Measurements from ENCODE around the gene GLIS1. TPM values are rescaled to one million over a fixed set of nuclear protein-coding genes. Genes with fewer than 3 reads are reported as not detected.

The GLIS1 gene
- total RNA-seq, 1 donor from 2014 or later: not detected

DNA sequence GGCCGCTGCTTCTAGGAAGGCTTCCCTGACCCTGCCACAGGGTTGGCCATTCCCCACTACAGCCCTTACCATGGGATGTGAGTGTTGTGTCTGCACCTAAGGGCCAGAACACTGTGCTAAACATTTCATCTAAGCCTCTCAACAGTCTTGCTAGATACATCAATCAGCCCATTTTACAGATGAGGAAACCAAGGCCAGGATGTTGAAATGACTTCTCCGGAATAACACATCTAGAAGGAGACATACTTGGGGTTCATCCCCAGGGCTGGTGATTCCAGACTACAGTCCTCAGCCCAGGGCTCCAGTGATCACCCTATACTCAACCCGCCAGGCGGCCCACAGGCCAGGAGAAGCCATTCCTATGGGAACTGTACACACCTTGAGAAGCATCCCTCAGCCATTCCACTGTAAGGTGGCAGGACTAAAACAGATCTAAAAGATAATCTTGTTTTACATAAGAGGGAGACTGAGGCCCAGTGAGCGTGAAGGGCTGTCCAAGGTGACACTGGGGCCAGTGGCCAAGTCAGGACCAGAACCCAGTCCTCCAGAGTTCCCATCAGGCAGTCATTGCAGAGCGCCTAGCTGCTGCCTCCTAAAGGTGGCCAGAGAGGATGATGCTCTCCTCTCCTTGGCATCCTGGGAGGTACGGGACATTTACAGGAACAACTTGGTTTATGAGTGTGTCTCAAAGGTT, 119.5 kb downstream of the GLIS1 start:
- intact Hi-C loops (cut with micrococcal nuclease): no loop called here

DNA sequence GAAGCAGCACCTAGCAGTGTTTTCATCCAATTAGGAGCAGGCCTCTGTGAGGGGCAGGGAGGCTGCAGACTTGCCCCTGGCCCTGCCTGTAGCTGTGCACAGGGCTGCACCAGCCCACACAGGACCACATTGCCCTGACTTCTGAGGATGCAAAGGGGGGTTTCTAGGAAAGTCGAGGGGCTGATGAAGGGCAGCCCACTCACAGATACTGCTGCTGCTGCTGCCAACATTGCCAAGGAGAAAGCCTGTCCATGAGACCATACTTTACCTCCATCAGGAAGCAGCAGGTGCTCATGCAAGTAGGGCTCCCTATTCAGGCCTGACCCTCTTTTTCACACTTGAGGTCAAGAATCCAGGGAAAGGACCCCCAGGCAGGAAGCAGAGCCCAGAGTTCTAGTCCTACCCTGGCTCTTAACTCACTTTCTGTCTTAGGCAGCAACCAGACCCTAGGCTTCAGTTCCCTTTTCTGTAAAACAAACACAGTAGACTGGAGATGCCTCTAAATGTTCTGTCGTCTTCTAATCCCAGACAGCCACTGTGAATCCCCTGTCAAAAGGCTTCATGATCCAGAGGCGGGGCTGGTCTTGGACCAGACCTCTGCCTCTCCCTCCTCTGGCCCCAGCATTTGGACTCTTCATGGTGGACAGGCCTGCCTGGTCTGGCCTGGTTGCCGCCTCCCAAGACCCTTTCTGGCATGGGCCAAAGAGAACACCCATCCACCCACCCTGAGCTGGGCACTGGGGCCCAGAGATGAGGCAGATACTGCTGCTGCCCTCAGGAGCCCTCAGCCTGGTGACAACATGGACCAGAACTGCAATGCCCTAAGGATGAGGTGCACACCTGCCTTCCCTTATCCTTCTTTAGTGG, 120.2 kb downstream of the GLIS1 start:
- intact Hi-C loops (cut with micrococcal nuclease): no loop called here

DNA sequence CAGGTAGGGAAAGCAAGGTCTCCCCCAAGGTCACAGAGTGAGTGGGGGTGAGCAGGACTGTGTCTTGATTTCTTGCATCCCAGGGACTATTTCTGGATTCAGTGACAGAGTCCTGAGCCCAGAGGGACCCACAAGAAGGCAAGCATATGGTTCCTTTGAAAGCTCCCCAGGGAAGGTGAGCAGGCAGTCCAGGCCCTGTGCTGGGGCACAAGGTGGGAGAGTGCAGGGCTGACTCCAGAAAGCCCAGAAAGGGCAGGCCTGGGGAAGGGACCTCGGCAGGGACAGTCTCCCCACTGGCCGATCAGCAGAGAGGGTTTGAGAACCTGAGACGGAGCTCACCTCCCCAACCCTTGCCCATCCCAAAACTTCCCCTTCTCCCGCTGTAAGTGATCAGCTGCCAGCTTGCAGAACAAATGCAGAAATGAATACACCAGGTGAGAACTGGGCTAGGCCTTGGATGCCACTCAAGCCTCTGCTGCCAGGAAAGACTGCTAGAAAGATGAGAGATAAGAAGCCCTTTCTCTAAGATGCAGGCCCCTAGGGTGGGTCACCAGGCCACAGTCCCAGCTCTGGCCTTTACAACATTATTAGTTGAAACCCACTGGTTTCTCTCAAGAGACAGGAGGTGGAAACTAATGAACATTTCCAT, 121.0 kb downstream of the GLIS1 start:
- intact Hi-C loops (cut with micrococcal nuclease): no loop called here

DNA sequence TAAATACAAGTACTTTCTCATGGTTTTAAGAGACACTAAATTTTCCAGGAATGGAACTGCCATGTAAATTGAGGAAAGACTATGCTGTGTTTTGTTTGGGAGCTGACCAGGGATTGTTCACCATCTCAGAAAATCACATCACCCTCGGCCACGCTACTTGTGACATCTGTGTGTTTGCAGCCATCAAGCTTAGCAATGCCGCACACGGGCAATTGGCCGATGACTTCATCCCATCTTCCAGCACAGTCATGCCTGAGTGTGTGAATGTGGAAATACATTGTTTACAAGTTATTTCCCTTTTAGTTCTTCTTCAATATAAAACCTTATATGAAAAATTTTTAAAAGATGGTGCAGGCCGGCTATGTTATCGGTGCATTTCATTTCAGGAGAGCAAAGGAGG, 121.6 kb downstream of the GLIS1 start:
- intact Hi-C loops (cut with micrococcal nuclease): no loop called here

DNA sequence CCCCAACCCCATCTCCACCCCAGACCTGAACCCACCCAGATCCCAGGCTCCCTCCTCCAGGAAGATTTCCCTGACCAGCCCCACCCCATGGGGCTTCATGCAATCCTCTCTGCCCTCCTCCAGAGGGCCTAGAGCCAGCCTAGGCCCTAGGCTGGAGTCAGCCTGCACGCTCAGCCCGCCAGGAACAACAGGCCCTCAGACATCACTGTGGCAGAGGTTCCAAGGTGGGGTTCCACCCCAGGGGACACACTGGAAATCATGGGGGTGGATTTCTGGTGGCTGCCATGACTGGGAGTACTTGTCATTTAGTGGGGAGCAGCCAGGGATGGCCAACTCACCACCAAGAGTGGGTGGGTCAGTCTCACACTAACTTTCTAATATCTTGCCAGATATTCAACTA, 122.0 kb downstream of the GLIS1 start:
- intact Hi-C loops (cut with micrococcal nuclease): no loop called here

DNA sequence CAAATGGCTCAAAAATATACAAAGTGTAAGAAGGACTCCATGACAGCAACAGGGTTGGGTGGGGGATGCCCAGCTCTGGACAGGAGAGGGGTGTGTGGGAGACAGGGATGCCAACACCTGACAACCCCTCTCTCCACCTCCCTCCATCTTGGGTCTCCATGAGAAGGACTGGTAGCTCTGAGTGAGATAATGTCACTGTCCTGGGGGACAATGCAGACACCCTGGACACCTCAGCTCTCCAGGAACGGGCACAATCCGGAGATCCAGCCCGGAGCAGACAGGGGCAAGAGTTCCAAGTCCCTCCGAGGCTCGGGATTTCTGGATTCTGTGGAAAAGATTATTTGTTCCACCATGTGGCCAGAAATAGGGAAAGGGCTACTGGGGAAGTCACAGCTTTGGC, 122.5 kb downstream of the GLIS1 start:
- intact Hi-C loops (cut with micrococcal nuclease): no loop called here

DNA sequence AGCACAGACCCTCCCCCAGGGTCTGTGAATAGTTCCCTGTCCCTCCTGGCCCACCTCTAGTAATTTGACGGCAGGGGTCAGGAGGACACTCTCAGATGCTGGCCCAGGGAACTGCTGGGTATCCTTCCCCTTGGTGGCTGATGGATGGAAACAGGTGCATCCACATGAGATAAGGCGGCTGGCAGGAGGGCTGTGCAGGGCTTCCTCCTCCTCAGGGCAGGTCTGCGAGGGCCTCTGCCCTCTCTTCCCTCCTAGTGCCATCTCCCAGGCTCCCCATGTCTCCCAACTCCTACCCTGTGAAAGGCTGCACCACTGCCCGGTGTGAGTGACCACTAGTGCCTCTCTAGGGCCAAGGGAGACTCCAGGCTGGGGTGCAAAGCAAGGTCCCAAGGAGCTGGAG, 123.9 kb downstream of the GLIS1 start:
- intact Hi-C loops (cut with micrococcal nuclease): no loop called here

DNA sequence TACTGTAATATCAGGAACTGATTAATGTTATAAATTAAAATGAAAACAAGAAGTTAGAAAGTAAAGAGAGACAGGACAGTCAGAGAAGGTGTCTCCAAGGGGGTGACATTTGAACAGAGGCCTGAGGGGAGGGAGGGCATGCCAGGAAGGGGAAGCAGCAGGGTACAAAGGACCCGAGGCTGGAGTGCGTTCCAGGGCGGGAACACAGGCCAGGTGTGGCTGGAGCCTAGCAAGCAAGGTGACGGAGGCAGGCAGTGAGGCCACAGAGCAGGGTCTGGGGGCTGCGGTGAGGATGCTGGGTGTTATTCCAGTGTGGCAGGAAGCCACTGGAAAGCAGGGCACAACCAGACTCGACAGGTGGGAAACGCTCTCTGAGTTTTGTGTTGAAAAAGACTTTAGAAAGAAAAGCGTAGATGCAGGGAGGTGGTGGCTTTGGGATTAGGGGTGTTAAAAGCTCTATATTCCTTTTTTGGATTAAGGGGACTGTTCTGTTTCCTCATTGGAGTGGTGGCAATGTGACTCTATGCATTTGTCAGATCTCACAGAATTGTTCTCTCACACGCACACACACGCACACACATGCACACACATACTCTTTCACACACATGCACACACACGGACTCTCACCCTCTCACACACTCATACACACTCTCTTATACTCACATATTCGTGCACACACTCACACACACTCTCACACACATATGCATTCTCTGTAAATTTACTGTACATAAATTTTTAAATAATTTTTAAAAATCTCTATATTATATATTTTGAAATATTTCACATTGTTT, 124.5 kb downstream of the GLIS1 start:
- intact Hi-C loops (cut with micrococcal nuclease): no loop called here

DNA sequence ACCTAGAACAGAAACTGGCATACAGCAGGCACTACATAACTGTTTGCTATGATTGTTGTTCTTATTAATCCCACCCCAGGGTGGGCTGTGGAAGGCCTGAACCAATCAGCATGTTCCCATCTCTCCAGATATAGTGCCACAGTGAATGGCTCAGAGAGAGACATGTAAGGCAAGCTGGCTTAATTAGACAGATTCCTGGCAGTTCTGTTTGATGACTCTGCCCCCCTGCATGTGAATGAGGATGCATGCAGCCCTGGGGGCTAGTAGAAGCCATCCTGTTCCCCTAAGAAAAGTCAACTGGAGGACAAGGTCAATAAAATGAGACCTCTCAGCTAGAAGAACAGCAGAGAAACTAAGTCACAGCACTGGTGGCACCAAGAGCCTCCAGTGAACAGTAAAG, 130.3 kb downstream of the GLIS1 start:
- intact Hi-C loops (cut with micrococcal nuclease): no loop called here

DNA sequence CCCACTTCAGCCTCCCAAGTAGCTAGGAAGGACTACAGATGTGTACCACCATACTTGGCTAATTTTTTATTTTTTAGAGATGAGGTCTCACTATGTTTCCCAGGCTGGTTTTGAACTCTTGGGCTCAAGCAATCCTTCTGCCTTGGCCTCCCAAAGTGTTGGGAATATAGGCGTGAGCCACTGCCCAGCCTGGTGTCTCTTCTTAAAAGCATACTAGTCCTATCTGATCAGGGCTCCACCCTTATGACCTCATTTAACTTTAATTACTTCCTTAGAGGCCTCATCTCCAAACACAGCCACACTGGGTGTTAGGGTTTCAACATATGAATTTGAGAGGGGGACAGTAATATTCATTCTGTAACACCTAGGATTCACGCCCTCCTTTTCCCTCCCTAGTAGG, 130.9 kb downstream of the GLIS1 start:
- intact Hi-C loops (cut with micrococcal nuclease): no loop called here

DNA sequence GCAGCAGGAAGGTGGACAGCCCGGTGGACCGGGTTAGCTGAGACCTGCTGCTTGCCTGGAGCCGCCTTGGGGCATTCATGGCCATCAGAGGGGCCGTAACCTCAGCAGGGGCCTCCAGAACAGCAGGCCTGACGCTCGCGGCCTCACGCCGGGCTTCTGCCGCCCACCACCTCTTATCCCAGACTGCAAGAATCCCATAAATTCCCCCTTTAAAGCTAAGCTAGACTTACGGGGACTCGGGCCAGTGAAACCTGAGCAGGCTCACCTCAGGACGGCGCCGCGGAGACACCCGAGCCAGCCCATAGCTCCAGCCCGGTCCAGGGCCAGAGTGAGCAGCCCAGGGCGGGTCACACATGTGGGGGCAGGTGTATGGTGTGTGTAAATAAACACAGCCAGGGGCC, 132.3 kb downstream of the GLIS1 start:
- intact Hi-C loops (cut with micrococcal nuclease): no loop called here

DNA sequence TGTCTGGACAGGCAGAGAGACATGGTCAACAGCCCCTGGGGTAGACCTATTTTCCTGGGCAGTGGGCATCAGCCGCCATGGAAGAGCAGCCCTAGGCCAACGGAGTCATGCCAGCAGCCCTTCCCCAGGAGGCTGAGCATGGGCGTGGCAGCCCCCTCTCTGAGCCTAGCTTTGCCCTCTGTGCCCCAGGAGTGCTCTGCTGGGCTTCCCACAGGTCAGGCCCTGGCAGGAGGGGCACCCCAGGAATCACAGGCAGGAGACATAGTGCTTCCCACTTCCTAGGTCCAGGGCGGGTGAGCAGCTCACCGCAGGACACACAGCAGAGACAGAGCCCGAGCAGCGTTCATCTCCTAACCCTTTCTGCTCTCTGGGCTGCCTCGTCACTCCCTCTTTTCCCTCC, 132.8 kb downstream of the GLIS1 start:
- intact Hi-C loops (cut with micrococcal nuclease): no loop called here

DNA sequence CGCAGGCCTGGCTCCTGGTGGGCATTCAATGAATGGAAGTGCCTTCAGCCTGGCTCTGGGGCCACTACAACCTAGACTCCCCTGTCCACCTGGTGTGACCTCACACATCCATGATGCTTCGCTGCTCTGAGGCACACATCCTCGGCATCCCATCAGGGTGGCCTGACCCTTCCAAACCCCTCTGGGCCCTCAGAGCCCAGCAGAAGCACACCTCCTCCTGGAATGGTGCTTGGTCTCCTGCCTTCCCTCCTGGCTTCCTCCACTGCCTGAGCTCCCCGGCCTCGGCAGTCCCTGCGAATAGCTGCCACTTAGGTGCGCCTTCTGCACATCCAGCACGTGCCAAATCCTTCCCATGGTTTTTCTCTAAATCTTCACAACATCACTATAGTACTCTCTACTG, 133.8 kb downstream of the GLIS1 start:
- intact Hi-C loops (cut with micrococcal nuclease): no loop called here

DNA sequence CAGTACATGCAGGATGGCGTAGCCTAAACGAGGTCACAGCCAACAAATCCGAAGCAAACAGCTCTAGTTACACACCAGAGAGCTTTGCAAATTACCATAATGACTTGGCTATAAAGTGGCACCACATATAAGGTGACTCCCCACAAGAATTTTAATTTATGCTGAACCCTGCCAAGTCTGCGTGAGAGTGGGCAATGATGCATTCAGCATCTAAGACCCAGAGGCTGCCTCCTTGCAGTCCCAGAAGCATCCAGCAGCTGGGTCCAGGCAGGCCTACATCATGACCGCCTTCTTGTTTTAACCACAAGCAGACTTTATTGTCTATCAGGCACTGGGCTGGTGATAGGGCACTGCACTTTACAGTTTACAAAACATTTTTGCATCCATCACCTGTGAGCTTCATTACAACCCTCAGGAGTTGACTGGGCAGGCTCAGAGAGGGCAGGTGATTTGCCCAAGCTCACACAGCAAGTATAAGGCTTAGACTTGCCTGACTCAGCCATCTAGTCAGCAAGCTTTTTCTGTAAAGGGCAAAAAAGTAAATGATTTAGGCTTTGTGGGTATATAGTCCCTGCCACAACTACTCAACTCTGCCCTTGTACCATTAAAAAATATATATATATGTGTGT, 134.6 kb downstream of the GLIS1 start:
- intact Hi-C loops (cut with micrococcal nuclease): no loop called here

DNA sequence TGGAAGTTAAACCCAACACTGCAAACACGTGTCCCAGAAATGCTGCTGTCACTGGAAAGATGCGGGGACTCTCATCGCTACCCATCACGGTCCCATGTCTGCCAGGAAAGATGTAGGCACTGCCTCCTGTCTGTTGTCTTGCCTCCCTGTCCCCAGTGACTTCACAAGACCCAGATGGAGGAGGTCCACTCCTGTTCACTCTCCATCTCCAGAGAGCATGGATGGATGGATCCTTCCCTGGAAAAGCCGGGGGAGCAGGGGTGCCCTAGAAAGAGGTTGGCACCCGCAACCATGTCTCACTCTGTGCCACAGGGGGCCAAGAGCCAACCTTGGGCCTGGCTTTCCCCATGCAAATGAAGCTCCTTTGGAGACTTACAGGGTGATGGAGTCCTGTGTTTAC, 135.5 kb downstream of the GLIS1 start:
- intact Hi-C loops (cut with micrococcal nuclease): no loop called here

DNA sequence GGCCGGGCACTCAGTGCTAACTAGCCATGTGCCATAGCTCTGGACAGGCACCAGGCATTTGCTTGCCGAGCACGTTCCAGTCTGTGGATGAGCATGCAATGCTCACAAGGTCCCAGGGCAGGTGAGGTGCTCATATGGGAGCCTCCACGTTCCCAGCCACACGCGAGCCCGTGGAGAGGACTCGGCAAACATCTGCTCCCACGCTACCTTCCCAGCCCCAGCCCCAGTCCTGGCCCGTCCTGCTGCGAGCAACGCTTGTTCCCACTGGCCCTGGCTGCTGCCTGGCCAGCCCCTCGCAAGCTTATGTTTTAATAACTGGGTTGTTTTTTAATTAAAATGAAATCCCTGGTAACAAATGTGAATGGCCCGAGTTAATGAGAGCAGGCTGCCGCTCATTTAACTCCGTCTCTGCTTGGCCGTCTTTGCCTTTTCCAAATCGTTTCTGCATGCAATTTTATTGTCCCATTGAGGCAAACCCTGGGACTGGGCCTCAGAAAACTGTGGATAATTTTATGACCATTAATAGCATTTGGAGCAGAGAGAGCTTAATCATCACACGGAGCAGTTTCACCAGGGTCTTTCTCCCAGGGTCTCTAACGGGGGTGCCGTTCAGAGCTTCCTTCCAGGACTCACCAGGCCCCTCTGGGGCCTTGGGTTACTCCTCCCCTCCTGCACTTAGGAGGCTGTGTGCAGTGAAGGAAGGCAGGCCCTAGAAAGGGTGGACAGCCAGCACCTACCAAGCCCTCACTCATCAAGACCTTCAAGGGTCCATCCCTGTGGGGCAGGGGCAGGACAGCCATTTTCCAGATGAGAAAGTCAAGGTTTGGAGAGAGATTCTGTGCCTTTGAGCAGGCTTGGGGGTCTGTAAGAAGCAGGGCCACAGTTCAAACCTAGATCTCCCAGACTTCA, 136.8 kb downstream of the GLIS1 start:
- intact Hi-C loops (cut with micrococcal nuclease): no loop called here

DNA sequence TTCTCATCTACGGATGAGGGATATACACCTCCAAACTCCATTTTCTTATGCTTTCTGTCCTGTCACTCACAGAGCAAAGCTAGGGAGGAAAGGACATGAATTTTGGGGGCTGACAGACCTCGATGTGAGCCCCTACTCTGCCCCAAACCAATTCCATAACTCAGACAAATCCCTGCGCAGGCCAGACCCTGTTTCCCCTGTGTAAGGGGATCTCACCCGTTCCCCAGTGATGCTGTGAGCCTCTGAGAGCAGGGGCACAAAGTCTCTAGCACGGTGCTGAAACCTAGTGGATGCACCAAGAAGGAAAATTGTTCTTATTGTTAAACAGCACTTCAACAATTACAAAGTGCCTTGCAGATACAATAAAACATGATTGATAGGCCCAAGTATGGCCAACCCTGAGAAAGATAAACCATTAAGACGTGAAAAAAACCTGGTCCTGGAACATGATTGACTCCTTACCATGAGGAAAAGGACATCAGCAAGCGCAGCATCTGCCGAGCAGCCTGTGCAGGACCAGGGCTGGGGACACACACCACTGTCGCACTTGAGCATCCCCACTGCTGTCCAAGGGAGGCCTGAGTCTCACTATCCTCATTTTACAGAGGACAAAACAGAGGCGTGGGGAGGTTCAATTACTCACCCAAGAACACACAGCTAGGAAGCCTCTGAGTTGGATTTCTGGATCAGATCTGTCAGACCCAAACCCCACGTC, 137.8 kb downstream of the GLIS1 start:
- intact Hi-C loops (cut with micrococcal nuclease): no loop called here

DNA sequence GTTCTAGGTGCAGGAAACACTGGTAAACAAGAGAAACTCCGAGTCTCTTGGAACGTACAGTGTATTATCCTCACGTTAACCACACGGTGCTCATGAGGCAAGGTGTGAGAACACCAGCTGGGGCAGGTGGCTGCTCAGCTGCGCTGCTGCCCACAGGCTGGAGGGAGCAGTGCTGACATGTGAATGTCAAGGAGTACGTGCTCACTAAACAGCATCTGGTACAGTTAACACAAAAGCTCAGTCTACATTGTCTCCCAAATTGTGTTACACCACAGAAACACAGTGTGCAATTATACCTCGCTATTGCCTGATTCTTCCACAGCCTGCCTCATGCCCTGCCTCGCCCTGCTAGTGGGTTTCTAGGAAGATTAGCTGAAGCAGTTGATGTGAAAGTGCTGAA, 138.4 kb downstream of the GLIS1 start:
- intact Hi-C loops (cut with micrococcal nuclease): no loop called here

DNA sequence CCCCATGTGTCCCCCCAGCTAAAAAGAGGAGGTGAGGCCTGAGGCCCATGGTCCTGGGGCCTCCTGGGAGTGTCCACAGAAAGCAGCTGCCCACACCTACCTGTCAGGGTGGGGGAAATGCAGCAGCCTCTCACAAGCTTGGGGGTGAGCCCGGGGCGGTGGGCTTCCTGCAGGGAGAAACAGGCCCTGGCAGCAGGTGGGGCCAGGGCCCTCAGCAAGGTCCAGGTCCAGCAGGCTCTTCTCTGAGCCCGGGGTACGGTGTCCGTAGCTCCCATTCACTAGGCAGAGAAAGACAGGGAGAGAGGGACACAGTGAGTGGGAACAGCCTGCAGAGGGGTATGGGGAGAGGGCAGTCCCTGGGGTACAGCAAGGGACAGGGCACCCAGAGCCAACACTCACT, 139.0 kb downstream of the GLIS1 start:
- intact Hi-C loops (cut with micrococcal nuclease): no loop called here

Measured in T-helper 1 cell treated with Interleukin-12 subunit alpha and Interleukin-12 subunit beta and Interleukin-4 antibody, amounts not matched to agents 30 ng/mL and 1 ng/mL, for 36 hours (primary cell).